SU-DHL-6 (cell line): ENCODE data around the gene GARIN5B.

Experiments
- H2AFZ ChIP-seq: fragments of 200-600 bp; sonication (generic); 2 replicates; pipeline ENCODE4 v1.6.1; 2014; ENCODE audit warnings: low read depth, mild to moderate bottlenecking, moderate library complexity, mixed read lengths, antibody characterized with exemption, low read length; ENCODE audit not compliant: severe bottlenecking
- H3F3A ChIP-seq: fragments of 200-600 bp; shearing (Covaris generic); 2 replicates; pipeline ENCODE4 v1.6.0; 2016; ENCODE audit warnings: antibody characterized with exemption, mild to moderate bottlenecking; ENCODE audit not compliant: insufficient read depth
- H3K27ac ChIP-seq: fragments of 200-600 bp; sonication (generic); 2 replicates; pipeline ENCODE4 v1.5.1; 2016; ENCODE audit warnings: low read depth, mild to moderate bottlenecking, low read length, moderate library complexity, mixed read lengths
- H3K27me3 ChIP-seq: fragments of 200-600 bp; sonication (generic), shearing (Covaris generic); 2 replicates; pipeline ENCODE4 v1.6.0; 2014; ENCODE audit warnings: mild to moderate bottlenecking, low read length
- H3K36me3 ChIP-seq: fragments of 200-600 bp; sonication (generic); 2 replicates; pipeline ENCODE4 v1.6.1; 2014; ENCODE audit warnings: mild to moderate bottlenecking, low read length, mixed read lengths
- H3K4me2 ChIP-seq: fragments of 300-600, 200-600 bp; shearing (Covaris generic), sonication (generic); 2 replicates; pipeline ENCODE4 v1.6.0; 2014; ENCODE audit warnings: low read length, low read depth, mild to moderate bottlenecking; ENCODE audit not compliant: poor library complexity, severe bottlenecking
- H3K4me3 ChIP-seq: fragments of 200-600 bp; sonication (generic); 2 replicates; pipeline ENCODE4 v1.5.1; 2014; ENCODE audit warnings: antibody characterized with exemption, low read length, mild to moderate bottlenecking, mixed read lengths; ENCODE audit not compliant: insufficient read depth, poor library complexity, severe bottlenecking
- H3K79me2 ChIP-seq: fragments of 200-600 bp; sonication (generic); 2 replicates; pipeline ENCODE4 v1.6.1; 2014; ENCODE audit warnings: mild to moderate bottlenecking, low read length, moderate library complexity; ENCODE audit not compliant: insufficient read depth
- H3K9ac ChIP-seq: fragments of 200-600 bp; sonication (generic); 2 replicates; pipeline ENCODE4 v1.7.0; 2014; ENCODE audit warnings: mild to moderate bottlenecking, low read length
- H3K9me2 ChIP-seq: fragments of 200-600 bp; sonication (generic); replicated peaks from 2 replicates; pipeline ENCODE4 v1.6.1; 2014; ENCODE audit warnings: low read length; ENCODE audit not compliant: insufficient read depth
- H3K9me3 ChIP-seq: fragments of 200-600 bp; sonication (generic); 2 replicates; pipeline ENCODE4 v1.6.1; 2014; ENCODE audit warnings: low read length, mixed read lengths; ENCODE audit not compliant: insufficient read depth
- H4K20me1 ChIP-seq: fragments of 200-600 bp; sonication (generic); 2 replicates; pipeline ENCODE4 v1.6.1; 2014; ENCODE audit warnings: low read depth, mild to moderate bottlenecking, antibody characterized with exemption, low read length, moderate library complexity, mixed read lengths
- CTCF ChIP-seq: fragments of 200-600 bp; sonication (generic); IDR thresholded peaks from one replicate; pipeline ENCODE4 v1.5.1; 2017; ENCODE audit warnings: antibody characterized with exemption, mild to moderate bottlenecking, low read length, moderate library complexity; ENCODE audit not compliant: insufficient read depth, poor library complexity, severe bottlenecking
- EZH2phosphoT487 ChIP-seq: fragments of 200-600 bp; sonication (generic), shearing (Covaris generic); conservative IDR thresholded peaks from 2 replicates; pipeline ENCODE4 v1.6.1; 2018; ENCODE audit warnings: mild to moderate bottlenecking, antibody characterized with exemption, low read length, moderate library complexity, mixed read lengths

The GARIN5B gene

GRCh38 chr19:55348317-55349034, 14.6 kb downstream of the GARIN5B start:
- no peaks in the 10 kb centered on the region for H4K20me1 ChIP-seq
- no peak overlapping the region for H3K4me3 ChIP-seq
- H3K9ac ChIP-seq: no peak overlapping the region
- no peaks in the 10 kb centered on the region for H3K27me3 ChIP-seq
- H3K9me3 ChIP-seq: no peaks in the 10 kb centered on the region
- H2AFZ ChIP-seq: no peak overlapping the region
- no peaks in the 10 kb centered on the region for H3F3A ChIP-seq
- no peak overlapping the region for H3K27ac ChIP-seq
- no peak for TF ChIP-seq EZH2phosphoT487
- no peak for TF ChIP-seq CTCF
- no peaks in the 10 kb centered on the region for H3K9me2 ChIP-seq
- H3K79me2 ChIP-seq: no peaks in the 10 kb centered on the region
- H3K4me2 ChIP-seq: no peak overlapping the region
- H3K36me3 ChIP-seq: no peaks in the 10 kb centered on the region

- Histone ChIP-seq H3K27ac (no peak overlapping the region), H3K36me3 (no peaks in the 10 kb centered on the region)
Measured at GRCh38 chr19:55347442-55348009, 15.5 kb downstream of the GARIN5B start.

GRCh38 chr19:55346725-55347441, 16.2 kb downstream of the GARIN5B start:
- Histone ChIP-seq H3K79me2 (no peaks in the 10 kb centered on the region), H3K9me3 (no peaks in the 10 kb centered on the region), H2AFZ (no peak overlapping the region), H3K36me3 (no peaks in the 10 kb centered on the region), H3K9me2 (no peaks in the 10 kb centered on the region), H4K20me1 (no peaks in the 10 kb centered on the region), H3K4me3 (no peak overlapping the region), H3K9ac (no peak overlapping the region), H3K4me2 (no peak overlapping the region), H3K27me3 (no peaks in the 10 kb centered on the region), H3F3A (no peaks in the 10 kb centered on the region), H3K27ac (no peak overlapping the region)
- TF ChIP-seq CTCF (no peak), EZH2phosphoT487 (no peak)

More at GRCh38 chr19:55347442-55348009, 15.5 kb downstream of the GARIN5B start:
- Histone ChIP-seq H3K9ac (no peak overlapping the region), H3K4me3 (no peak overlapping the region), H3K9me2 (no peaks in the 10 kb centered on the region), H3K9me3 (no peaks in the 10 kb centered on the region), H3K79me2 (no peaks in the 10 kb centered on the region), H3K27me3 (no peaks in the 10 kb centered on the region), H2AFZ (no peak overlapping the region), H4K20me1 (no peaks in the 10 kb centered on the region), H3K4me2 (no peak overlapping the region), H3F3A (no peaks in the 10 kb centered on the region)
- TF ChIP-seq EZH2phosphoT487 (no peak), CTCF (no peak)
